Activated T-helper 1 cell treated with anti-CD3 and anti-CD28 coated beads, Interleukin-2, amount 50 U/mL, for 16 hours (primary cell): ENCODE measurements around the gene RPS27.
"Not testable (repeated sequence)": the region's sequence is repeated elsewhere in the genome, so short reads cannot be mapped to it uniquely, and the experiment has no call there.

Source experiments
- DNase-seq, 2 donors: peaks; one replicate each; pipeline ENCODE4 v3.0.0-alpha.2; 2020; ENCODE audit warnings: low read depth in 1 of 2, low spot score in 1 of 2

Gene RPS27

GRCh38 chr1:153985341-153985912 is 5.1 kb upstream of the RPS27 start:
- no peak for DNase-seq

GRCh38 chr1:153985941-153986761 is 4.4 kb upstream of the RPS27 start, which contains the start of gene RAB13:
Gene RAB13 (minus strand): TSS chr1:153986339. CDS start chr1:153986236, 103 bp downstream.
- no peak for DNase-seq

GRCh38 chr1:153987621-153988020 is 2.9 kb upstream of the RPS27 start:
- DNase-seq: no peak

- no peak for DNase-seq
Observed at GRCh38 chr1:153991151-153991630, 629 bp downstream of the RPS27 start.

- DNase-seq: no peak
Observed at GRCh38 chr1:153991806-153992205, 1.2 kb downstream of the RPS27 start.

GRCh38 chr1:153995202-153995601 is 4.6 kb downstream of the RPS27 start:
- no peak for DNase-seq

- no peak for DNase-seq
Observed at GRCh38 chr1:153995640-153996039, 5.1 kb downstream of the RPS27 start.

- DNase-seq: not testable (repeated sequence)
Observed at GRCh38 chr1:153996882-153997281, 6.3 kb downstream of the RPS27 start.

GRCh38 chr1:154000420-154000819 is 9.9 kb downstream of the RPS27 start:
- no peak for DNase-seq

- no peak for DNase-seq
Observed at GRCh38 chr1:154006136-154006535, 15.6 kb downstream of the RPS27 start.

GRCh38 chr1:154012129-154012528 is 21.6 kb downstream of the RPS27 start:
- DNase-seq: no peak

- not testable (repeated sequence) for DNase-seq
Observed at GRCh38 chr1:154012543-154012942, 22.0 kb downstream of the RPS27 start.

GRCh38 chr1:154014154-154014907 is 23.8 kb downstream of the RPS27 start:
- DNase-seq: no peak

GRCh38 chr1:154019269-154019668 is 28.7 kb downstream of the RPS27 start:
- DNase-seq: no peak

- DNase-seq: no peak
Observed at GRCh38 chr1:154019940-154020339, 29.4 kb downstream of the RPS27 start.

GRCh38 chr1:154033697-154034096 is 43.1 kb downstream of the RPS27 start:
- not testable (repeated sequence) for DNase-seq
